Measurements from ENCODE around the gene NEK8.
"Not testable (repeated sequence)": the region's sequence is repeated elsewhere in the genome, so short reads cannot be mapped to it uniquely, and the experiment has no call there.

NEK8 gene

GRCh38 chr17:28710861-28711722, 17.5 kb upstream of the NEK8 start:
- peak; percentile 90 for DNase-seq

DNA sequence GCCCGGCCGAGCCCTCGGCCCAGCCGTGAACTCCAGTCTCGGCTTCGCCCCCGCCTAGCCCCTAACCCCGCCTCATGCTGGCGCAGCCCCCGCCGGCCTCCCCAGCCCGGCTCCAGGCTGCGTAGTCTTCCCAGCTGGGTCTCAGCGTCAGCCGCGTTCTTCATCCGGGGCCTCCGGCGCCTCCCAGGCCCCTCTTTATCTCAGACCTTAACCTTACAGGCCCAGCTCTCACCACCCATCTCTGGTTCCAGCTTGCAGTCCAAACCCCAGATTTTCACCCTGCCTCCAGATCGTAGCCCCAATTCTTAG, 16.9 kb upstream of the NEK8 start, which contains the start of gene PROCA1:
Gene PROCA1 (minus strand): TSS at position 166 of the 309 bp plus-strand sequence. CDS start 228 bp downstream, outside the sequence.
- DNase-seq = no peak

DNA sequence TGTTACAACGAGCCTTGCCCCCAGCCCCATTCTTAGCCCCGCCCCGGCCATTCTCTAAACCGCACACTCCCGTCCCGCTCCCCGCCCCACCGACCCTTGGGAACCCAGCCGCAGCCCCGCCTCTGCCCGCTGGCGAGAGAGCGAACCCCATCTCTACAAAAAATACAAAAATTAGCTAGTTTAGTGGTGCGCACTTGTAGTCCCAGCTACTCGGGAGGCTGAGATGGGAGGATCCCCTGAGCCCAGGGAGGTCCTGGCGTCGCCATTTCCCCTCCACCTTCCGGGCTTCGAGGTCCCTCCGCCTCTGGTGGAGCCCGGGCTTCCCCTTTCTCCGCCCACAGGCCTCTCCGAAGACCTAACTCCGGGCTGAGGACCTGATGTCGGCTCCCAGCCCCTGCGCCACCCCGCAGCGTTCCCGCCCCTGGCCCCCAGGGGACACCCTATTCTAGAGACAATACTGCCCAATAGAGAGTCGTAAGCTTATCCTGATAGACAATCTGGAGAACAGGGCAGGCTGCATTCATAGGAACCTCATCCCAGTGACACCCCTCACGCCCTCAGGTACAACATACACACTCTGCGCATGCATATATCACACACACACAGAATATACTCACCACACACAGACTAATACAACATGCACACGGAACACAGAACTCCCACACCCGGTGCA, 16.4 kb upstream of the NEK8 start:
- DNase-seq = peak; percentile 65

- no peak for DNase-seq
These were observed 15.7 kb upstream of the NEK8 start for GRCh38 chr17:28712705-28713415.

GRCh38 chr17:28714281-28714680, 14.3 kb upstream of the NEK8 start:
- DNase-seq = no peak

DNA sequence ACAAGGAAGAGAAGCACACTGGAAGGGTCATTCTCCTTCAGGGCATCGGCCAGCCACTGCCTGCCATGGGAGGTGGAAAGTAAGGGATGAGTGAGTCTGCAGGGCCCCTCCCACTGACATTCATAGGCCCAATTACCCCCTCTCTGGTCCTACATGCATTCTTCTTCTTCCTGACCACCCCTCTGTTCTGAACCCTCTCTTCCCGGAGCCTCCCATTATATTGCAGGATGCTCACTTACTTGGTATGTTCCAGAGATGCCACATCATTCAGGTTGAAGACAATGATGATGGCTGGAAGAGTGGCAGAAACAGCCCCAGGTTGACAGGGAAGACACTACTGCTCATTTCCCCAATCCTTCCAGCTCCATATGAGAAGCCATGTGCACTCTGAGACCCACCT, 13.4 kb upstream of the NEK8 start:
- DNase-seq = no peak

DNA sequence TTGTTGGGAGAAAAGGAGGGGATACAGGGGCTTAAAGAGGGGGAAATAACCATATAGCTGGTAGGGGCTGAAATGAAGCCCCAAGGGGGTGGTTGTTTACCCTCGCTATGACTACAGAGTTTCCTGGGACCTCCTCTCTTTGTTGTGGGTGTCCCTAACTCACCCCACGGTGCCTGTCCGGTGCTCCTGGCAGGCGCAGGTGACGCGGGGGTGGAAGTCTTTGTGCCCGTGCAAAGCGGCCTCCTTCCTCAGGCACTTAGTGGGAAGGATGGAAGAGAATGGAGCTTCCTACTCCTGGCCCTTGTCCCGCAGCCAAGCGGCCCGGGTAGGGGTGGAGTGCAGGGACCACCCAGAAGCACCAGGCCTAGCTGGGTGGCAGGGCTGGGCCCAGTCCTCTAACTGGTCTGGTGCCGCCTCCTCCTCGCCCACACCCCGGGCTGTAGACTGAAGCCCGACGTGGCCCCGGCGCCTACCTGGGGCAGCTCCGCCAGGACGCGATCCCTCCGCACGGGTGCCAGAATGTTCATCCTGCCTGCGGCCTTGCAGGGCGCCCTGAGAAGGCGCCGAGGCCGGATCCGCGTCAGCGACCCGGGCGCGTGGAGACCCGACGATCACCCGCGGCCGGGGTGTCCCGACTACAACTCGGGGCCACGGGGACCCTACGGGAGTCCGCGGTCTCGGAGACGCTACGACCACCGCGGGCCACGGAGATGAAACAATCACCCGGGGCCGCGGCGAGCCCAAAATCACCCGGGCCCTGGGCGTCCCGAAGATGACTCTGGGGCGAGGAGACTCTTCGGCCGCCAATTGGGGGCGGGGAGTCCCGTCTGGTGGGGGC, 11.6 kb upstream of the NEK8 start:
- DNase-seq = no peak

DNA sequence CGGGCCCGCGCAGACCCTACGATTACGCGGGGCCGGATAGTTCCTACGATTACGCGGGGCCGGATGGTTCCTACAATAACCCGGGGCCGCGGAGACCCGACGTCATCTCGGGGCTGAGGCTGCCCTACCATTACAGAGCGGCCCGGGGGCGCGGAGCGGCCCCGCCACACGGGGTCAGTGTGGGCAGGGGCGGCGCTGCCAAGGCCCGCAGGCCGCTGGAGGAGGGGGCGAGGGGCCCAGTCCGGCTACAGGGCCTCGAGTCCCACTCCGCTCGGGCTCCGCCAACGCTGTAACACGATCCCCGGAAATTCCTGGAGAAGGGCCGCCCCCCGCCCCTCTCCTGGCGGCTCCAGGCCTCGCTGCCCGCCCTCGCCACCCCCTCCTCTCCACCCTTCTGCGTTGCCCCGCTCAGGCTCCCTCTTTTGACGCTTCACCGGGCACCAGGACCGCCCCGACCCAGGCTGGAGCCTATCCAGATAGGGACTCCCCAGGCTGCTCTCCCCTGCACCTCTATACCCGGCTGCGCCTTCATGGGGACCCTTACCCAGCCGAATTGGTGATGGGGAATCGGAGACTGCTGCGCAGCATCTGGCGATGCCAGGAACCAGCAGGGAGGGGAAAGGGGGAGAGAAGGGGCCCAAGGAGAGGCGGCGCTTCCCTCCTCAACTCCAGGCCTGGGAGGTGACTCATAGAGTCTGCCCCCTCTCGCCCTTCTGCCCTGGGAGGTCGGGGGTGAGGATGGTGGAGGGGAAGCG, 10.8 kb upstream of the NEK8 start, which contains the start of gene RAB34:
Gene RAB34 (minus strand): TSS at position 291 of the 755 bp plus-strand sequence. CDS start 602 bp downstream, outside the sequence.
- DNase-seq = no peak

GRCh38 chr17:28718333-28719020, 10.1 kb upstream of the NEK8 start:
- no peak for DNase-seq

DNA sequence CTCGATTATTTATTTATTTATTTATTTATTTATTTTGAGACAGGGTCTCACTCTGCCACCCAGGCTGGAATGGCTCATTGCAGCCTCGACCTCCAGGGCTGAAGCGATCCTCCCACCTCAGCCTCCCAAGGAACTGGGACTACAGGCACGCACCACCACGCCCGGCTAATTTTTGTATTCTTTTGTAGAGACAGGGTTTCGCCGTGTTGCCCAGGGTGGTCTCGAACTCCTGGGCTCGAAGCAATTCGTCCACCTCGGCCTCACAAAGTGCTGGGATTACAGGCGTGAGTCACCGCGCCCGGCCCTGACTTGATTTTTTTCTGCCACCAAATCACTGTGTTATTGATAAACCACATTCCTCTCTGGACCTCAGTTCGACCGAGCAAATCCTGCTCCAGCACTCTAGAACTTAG, 9.6 kb upstream of the NEK8 start:
- DNase-seq = no peak

DNA sequence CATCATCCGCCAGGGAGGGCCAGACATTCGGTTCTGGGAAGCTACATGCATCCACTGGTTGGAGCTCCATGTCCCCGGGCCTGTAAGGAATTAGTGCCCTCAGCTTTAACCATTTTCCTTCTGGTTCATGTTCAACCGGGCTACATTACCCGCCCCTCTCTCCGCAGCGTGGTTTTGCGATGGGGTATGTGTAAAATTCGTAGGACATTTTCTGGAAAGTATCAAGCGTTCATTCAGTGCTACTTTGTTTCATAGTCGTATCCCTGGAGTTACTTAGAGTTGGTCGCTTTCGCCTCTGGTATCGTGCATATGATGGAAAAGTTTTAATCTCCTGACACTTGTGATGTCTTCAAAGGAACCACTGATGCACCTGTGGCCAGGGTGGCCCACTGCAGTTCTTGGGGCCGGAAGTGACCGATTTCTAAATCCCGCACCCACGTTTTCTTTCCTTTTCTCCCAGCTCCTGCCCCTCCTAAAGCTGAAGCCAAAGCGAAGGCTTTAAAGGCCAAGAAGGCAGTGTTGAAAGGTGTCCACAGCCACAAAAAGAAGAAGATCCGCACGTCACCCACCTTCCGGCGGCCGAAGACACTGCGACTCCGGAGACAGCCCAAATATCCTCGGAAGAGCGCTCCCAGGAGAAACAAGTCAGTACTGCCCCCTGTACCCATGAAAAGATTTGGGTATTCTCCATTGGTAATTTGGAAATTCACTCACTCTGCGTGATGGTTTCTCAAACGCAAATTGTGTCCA, 8.2 kb upstream of the NEK8 start:
- no peak for DNase-seq

DNA sequence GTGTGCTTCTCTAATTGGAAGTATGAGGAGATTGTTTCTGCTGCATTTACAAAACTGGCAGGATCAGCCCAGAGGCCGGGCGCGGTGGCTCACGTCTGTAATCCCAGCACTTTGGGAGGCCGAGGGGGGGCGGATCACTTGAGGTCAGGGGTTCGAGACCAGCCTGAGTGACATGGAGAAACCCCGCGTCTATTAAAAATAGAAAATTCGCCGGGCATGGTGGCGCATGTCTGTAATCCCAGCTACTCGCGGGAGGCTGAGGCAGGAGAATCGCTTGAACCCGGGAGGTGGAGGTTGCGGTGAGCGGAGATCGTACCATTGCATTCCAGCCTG, 7.6 kb upstream of the NEK8 start:
- not testable (repeated sequence) for DNase-seq

DNA sequence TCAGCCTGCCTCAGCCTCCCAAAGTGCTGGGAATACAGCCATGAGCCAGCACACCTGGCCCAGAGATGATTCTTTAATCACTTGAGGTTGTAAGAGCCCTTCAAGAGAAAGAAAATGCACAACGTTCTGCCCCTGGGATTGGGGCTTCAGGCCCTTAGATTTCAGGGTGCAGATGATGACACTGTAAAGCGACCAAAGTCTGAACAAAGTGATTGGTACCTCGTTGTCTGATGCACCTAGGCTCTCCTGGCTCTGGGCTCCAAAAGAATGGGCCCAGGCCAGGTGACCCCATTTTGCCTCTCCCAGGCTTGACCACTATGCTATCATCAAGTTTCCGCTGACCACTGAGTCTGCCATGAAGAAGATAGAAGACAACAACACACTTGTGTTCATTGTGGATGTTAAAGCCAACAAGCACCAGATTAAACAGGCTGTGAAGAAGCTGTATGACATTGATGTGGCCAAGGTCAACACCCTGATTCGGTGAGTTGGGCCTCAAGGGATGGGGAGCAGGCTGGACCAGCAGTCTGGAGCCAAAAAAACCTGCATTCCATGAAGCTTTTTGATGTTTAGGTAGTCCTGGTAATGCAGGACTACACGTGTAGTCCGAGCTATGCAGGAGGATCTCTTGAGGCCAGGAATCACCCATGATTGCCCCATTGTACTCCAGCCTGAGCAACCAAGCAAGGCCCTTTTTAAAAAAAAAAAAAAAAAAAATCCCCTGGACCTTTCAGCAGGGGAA, 6.0 kb upstream of the NEK8 start:
- no peak for DNase-seq

DNA sequence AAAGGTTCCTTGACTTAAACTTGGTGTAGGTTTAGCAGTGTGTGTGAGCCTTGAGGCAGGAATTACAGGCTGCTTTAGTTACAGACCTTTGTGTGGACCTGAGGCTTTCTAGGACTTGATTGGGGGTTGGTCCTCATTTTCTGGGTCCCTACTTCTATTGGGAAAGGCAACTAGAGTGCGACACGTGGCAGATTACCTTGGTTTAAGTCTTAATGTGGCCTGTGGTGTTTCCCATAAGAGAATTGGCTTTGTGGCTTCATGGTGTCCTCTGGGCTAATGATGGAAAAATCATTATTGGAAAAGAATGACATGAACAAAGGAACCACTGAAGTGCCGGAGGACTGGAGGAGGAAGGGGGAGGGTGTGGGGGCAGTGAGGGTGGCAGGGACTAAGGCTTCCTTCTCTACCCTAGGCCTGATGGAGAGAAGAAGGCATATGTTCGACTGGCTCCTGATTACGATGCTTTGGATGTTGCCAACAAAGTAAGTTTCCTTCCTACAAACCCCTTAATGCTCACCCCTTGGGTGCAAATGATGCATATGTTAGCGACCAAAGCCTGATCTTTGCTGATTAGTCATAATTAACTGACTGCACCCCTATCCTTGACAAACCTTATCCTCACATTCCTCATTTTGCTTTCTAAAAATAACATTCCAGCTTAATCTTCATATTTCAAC, 5.3 kb upstream of the NEK8 start:
- no peak for DNase-seq

GRCh38 chr17:28723836-28724499, 4.6 kb upstream of the NEK8 start:
- DNase-seq = not testable (repeated sequence)

- no peak for DNase-seq
These were observed 4.0 kb upstream of the NEK8 start for GRCh38 chr17:28724500-28725165.

DNA sequence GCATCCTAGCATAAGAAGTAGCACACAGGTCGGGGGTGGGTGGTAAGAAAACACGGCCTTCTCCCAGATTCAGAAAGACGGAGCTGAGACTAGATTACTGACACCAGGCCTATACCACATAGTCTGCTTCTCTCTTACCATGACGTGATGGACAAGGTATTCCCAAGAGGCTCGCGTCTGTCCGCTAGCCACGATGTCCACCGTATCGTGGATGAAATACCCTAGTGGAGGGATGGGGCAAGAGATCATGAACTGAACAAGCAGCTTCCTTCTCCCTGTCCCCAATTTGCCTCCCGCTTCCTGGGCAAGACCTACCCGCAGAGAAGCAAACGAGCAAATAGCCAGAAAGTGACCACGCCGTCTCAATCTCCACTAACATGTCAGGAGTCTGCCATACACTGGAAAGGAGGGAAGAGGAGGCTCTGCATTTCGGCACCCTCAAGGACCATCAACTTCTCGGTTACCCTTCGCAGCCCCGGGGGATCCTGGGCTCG, 3.4 kb upstream of the NEK8 start:
- no peak for DNase-seq

DNA sequence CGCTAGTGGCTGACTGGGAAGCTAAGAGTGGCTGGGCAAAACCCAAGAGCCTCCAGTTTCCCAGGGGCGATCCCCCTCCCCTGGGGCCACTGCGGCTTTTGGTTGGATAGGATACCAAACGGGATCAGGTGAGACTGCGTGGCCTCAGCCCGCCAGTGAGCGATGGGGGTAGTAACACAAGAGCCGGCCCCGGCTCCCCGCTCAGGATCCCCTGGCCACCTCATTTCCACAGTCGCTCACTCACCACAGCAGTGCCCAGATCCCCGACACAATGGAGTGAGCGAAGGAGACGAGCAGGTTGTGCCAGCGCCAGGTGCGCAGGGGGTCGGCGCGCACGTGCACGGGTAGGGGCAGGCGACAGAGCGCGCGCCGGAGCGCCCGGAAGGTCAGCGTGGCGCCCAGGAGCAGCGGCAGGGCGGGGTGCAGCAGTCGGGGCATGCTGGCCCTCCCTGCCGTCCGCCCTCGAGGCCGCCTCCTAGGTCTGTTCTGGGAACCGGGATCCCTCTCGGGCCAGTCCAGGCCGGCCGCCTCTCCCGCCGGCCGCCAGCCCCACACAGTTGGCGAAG, 2.8 kb upstream of the NEK8 start:
- DNase-seq = no peak
